T-helper 1 cell treated with Interleukin-12 subunit alpha and Interleukin-12 subunit beta and Interleukin-4 antibody, amounts not matched to agents 30 ng/mL and 1 ng/mL, for 36 hours (primary cell): ENCODE measurements around the gene MCTP1. TPM values are rescaled to one million over a fixed set of nuclear protein-coding genes. Genes with fewer than 3 reads are reported as not detected.
"Not testable (repeated sequence)": the region's sequence is repeated elsewhere in the genome, so short reads cannot be mapped to it uniquely, and the experiment has no call there.

Experiments
- intact Hi-C: fragments of 100-400 bp; cut with micrococcal nuclease; formaldehyde crosslinking; loops from one replicate; pipeline ENCODE4 v1.15.1; 2024
- total RNA-seq: library from RNA; stranded (reverse); gene quantifications from 2 replicates; pipeline ENCODE4 v1.2.3, GENCODE V29; 2022

MCTP1 gene
- total RNA-seq, 1 donor from 2014 or later, result 0.10 TPM

DNA sequence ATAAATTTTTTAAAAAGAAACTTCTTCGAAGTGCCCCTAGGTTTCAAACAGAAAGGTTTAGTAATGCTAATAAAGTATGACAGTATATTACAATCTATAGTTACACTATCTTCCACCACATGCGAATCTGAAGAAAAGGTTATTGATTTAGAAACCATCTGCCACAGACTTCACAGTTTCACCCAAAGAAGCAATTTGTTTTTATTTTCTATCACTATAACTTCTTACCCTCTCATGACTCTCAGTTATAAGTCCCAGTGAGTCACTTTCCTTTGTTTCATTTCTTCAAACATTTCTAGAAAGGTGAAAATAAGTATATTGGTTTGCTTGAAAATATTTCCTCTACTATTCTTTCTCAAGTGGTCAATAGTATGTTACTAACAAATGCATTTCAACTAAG is 93.6 kb downstream of the MCTP1 start:
- intact Hi-C loops, result no loop called here

DNA sequence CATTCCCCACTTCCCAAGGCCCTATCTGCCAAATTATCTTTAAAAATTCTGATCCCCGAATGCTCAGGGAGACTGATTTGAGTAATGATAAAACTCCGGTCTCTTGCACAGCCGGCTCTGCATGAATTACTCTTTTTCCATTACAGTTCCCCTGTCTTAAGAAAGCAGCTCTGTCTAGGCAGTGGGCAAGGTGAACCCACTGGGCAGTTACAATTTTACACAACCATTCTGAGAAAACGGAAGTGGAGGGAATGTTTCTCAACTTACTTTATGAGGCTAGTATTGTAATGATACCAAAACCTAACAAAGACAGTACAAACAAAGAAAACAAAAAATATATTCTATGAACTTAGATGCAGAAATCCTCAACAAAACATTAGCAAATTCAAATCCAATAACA is 100.0 kb downstream of the MCTP1 start:
- intact Hi-C loops, result no loop called here

DNA sequence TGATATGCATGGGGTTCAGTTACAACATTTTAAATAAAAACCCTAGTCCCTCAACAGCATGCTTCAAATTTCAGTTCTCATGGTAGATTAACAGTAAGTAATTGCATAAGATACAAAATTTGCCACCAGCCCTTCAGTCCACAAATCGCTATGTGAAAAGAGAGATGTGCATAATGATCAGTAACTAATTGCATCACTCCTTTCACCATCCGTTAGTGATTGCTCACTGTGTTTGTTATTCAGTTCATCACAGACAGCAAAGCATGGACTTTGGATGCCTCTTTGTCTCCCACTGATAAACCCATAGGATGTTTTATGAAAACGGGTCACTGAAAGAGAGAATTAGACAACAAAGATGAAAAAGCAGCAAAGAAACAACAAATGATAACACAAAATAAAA is 103.2 kb downstream of the MCTP1 start:
- intact Hi-C loops, result no loop called here

DNA sequence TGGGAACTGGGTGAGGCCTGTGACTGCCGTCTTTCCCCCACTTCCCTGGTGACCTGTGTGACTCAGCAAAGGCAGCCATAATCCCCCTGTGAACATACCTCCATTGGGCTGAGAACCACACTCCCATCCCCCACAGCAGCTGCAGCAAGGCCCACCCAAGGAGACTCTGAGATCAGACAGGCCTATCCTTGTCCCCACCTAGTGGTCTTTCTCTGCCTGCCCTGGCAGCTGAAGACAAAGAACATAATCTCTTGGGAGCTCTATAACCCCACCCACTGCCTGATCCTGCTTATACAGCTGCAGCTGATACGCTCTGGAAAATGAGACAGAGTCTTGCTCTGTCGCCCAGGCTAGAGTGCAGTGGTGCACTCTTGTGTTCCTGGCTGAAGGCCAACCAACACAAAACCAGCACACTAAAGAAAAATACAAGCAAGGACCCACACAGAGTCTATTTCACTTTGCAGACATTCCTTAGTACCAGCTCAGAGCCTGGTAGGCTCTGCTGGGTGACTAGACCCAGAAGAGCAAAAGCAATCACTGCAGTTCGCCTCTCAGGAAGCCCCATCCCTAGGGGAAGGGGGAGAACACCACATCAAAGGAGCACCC is 106.7 kb downstream of the MCTP1 start:
- intact Hi-C loops, result no loop called here

DNA sequence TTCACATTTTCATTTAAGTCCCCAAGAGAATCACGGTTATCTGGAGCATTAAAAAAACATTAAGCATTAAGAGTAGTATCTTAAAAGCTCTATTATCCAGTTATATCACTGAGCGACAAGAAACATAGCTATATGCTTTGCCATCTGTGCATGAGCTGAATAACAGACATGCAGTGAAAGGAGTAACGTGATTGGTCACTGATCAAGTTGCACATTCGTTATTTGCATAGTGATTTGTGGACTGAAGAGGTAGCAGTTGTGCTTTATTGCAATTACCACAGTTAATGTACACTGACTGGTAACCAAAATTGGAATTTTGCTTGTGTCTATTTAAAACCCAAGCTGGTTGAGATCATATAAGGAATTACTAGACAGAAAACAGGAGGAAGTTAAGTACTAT is 107.4 kb downstream of the MCTP1 start:
- intact Hi-C loops, result no loop called here

DNA sequence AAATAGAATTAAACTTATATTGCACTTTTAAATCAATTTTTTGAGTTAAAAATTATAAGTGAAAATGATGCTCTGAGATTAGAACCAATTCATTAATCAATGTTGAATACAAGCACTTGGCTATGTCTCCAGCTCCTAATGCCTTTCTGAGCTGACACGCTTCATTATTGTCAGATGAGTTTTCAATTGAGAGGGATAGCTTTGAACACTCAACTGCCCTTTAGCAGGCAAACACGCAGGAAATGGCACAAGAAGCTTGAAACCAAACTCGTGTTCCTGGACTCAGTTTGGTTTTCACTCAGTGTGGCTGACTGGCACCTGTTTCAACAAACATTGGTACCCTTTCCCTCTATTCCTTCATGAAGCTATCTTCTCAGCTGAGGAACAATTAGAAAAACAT is 109.8 kb downstream of the MCTP1 start:
- intact Hi-C loops, result no loop called here

DNA sequence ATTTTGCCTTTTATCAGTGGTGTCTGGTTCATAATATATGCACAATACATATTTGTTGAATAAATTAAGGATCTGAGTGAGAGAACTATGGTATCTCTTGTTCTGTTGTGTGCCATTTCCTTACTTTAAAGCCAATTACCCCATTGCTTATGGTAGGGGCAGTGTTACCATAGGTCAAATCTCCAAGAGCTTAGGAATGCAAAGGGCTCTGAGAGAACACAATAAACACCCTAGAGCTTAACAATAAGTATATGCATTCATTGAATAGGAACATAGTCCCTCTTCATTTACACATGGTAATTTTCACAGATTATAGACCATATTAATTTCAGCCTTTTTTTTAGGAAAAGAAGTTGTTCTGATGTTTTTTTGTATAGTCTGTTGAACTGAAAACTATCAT is 112.2 kb downstream of the MCTP1 start:
- intact Hi-C loops, result no loop called here

DNA sequence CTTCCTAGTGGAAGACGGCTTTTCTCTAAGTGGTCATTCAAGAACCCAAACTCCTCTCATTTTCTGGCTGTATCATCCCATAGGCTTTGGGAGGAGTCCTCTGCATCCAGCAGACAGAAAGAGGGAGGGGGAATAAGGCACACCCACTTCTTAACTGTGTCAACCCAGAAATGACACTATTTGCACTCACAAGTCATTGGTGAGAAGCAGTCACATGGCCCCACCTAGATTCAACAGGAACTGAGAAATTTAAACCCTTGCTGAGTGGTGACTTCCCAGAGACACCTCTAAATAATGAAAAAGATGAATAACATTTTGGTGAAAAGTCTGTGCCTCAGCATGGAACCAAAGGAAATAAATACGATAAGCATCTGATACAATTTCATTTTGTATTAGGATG is 120.0 kb downstream of the MCTP1 start:
- intact Hi-C loops, result no loop called here

DNA sequence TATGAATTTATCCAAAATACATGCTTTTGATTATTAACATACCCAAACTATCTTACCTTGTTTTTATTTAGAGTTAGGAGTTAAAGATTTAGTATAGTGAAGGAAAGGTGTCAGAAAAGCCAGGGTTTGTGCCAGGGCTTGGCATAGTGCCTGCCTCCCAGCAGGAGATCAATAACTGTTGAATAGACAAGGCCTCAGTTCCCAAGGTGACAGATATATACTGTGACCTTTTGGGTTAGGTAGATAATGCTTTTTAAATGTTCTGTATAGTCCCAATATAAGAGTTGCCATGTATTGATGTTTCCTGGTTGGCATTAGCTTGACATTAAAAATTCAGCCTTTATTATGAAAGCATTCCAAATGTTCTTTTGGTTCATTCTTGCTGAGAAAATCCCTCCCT is 121.8 kb downstream of the MCTP1 start:
- intact Hi-C loops, result no loop called here

DNA sequence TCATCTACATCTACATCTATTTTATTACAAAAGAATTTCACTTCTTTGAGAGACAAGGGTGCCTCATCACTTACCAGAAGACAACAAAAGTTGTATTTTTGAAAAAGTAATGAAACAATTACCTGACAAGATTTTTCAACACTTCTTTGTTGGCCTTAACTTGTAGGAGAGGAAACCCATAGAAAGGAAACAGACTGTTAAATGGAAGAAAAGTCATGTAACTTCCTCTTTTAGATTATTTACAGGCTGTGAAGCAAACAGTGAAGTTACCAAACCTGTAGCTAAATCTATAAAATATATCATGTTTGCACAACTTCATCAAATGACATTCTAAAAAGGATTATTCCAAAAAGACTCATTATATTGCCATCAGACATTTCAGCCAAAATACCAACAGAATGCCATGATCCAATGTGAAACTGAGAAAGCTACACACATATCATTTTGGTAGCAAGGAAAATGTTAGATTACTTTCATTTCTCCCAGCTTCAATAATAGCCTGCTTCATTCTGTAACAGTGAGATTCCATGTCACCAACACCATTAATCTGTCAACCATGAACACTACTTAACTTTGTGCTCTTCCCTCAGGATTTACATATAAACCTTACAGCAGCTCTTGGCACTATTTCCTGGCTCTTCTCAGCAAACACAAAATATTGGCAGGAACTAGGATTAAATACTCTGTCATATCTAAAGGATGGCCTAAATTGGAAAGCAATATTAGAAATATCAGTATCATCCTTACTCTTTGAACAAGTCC is 122.5 kb downstream of the MCTP1 start:
- intact Hi-C loops, result no loop called here

DNA sequence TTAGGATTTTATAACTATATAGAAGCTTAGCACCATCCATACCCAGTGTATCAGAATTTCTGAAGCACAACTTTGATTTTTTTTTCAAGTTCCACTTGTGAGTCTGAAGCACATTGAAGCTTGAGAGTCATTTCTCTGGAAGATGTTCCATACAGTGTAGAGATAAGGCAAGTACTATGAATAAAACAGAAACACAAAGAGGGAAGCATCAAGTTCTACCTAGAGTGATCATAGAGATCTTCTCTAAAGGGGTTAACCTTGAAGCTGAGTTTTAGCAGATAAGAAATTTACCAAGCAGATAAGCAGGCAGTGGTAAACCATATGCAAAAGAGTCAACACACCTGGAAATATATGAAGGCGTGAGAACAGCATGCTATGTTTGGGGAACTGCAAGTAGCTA is 125.3 kb downstream of the MCTP1 start:
- intact Hi-C loops, result no loop called here

DNA sequence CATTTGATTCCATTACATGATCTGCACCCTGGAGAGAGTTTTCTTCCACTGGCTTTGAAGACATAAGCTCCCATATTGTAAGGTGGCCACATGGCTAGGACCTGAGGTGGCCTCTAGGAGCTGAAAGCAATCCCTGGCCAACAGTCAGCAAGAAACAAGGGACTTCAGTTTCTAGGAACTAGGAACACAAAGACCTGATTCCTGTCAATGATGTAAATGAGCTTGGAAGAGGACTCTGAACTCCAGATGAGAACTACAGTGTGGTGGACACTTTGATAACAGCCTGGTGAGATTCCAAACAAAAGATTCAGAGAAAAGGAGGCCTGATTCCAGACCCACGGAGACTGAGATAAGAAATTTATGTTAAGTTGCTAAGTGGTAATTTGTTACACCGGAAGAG is 129.0 kb downstream of the MCTP1 start:
- intact Hi-C loops, result no loop called here

DNA sequence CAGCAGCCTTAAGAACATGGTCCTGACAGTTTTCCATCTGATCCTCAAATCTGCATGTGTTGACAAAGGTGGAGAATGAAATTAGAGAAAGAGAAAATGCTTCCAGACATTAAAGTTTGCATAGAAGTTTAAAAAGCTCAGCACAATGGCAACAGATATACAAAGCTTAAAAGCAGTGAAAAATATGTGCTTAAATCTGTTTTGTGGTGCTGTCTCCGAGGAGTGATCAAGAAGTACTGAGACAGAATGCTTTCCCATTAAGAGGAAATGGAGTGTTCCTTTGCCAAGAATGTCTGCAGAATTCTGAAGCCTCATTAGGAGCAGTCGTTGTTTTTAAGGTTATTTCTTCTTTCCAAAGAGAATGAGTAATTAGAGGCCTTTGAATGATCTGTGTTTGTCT is 131.4 kb downstream of the MCTP1 start:
- intact Hi-C loops, result no loop called here

DNA sequence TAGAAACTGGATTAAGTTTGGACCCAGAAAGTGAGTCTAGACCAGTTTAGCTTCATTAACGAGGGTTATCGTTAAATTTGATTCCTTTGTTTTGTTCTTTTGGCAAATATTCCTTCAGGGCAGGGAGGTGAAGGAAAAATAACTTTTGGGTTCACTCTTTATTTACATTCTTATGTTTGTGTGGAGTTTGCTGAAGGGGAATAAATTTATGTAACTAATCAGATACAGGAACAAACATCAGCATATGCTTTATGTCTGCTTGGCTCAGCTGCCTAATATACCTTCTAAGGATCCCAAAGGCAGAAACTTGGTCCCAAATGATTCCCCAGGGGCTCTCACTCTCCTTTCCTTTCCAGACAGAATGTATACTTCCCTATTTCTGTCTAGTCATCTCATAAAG is 132.4 kb downstream of the MCTP1 start:
- intact Hi-C loops, result no loop called here

DNA sequence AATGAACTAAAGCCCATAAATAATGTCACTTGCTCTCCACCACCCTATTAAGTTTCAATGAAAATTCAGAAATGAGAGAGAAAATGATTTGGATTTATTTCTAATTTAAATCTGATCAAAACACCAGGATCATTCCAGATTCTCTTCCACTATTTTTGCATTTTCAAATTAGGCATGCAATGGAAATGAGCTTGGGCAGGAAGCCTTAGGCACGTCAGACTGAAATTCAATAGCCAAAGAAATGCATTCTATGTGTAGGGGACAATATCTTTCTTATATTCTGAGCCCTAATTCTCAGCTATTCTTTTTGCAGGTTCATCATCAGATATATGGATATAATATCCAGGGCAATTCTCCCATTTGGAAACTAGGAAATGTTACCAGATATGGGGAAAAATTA is 132.8 kb downstream of the MCTP1 start:
- intact Hi-C loops, result no loop called here

DNA sequence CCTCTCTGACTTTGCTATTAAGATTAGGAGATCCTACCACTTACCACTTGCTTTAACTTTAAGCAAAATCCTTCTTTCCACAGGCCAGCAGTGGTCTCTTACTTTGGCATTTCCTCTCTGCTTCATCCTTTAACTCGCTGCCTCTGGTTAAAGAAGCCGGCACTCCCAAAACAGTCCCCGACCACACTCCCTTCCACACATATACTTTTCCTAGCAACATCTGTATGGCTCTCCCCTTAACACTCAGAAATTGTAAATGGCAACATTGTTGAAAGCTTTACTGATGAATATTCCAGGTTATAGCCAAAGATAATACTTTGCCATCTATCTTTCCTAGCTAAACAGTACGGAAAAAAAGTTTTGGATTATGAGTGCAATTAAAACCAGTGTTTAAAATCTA is 133.2 kb downstream of the MCTP1 start:
- intact Hi-C loops, result no loop called here

DNA sequence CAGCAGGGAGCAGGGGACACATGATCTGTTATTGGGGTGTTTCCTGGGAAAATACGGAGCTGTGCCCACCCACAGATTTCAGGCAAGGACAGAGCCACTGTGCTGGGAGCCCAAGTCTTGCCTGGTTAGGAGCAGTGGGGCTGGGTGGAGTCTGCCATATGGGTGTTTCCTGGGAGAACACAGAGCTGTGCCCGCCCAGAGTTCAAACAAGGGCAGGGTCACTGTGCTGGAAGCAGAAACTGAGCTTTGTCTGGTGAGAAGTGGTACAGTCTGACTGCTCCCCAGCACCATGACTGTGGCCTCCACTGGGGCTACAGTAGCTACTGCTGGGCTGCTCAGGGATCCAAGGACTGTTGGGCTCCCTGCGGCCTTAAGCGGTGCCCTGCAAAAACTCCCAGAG is 135.5 kb downstream of the MCTP1 start:
- intact Hi-C loops, result no loop called here

DNA sequence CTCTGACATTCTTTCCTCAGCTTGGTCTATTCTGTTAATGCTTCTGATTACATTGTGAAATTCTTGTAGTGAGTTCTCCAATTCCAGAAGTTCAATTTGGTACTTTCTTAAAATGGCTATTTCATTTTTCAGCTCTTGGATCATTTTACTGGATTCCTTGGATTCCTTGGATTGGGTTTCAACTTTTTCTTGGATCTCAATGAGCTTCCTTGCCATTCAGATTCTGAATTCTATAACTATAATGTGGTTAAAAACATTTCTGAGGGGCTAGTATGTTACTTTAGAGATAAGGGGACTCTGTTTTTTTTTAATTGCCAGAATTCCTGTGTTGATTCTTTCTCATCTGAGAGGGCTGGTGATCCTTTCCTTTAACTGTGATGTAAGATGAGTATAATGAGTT is 136.4 kb downstream of the MCTP1 start:
- intact Hi-C loops, result no loop called here

DNA sequence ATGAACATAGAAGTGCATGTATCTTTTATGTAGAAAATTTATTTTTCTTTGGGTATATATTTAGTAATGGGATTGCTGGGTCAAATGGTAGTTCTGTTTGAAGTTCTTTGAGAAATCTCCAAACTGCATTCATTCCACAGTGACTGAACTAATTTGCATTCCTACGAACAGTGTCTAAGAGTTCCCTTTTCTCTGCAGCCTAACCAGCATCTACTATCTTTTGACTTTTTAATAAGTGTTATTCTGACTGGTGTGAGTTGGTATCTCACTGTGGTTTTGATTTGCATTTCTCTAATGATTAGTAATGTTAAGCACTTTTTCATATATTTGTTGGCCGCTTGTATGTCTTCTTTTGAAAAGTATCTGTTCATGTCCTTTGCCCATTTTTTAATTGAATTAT is 141.0 kb downstream of the MCTP1 start:
- intact Hi-C loops, result not testable (repeated sequence)

DNA sequence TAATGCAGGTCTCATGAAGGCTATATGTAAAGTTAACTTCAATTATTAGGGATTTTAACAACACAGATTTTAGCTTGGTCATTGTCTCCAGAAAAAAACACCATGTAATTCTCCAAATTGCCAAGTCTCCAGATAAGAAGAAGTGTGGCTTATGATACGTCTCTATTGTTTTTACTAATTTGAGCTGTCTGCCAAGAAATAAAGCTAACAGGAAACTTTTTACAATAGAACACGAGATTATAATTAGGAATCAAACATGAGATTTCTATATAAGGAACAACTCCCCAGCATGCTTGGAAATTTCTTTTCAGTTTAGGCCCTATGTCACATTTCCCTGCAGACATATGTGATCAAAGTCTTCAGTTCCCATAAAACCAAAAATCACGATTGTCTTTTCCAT is 142.7 kb downstream of the MCTP1 start:
- intact Hi-C loops, result no loop called here

DNA sequence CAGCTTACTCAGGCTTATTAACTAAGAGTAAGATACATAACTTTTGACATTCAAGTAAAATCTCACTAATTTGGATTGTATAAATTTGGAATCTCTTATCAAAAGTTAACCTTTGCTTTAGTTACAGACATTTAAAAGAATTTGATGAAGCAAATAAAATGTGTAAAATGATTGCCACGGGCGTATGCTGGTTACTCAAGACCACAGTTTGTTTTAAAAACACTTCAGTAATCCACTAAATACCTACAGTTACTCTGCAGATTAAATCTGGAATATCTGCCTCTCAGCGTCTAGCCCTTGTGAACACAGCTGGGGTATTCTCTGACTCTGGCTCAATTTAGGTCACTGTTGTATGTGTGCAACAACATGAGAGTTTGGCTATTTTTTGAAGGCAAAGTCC is 143.8 kb downstream of the MCTP1 start:
- intact Hi-C loops, result no loop called here

DNA sequence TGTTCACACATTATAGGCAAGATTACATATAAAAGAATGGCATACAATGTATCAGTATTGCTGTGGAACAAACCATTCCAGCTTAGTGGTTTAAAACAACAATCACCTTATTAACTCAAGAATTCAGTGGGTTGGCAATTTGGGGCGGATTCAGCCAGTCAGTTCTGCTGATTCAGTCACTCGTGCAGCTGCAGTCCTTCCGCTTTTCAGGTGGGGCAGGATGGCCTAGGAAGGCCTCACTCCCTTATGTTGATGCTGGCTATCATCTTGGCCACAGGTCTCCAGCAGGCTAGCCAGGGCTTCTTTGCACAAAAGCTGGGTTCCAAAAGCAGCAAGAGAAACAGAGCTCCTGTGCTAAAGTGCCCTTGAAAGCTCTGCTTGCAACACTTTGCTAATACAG is 150.6 kb downstream of the MCTP1 start:
- intact Hi-C loops, result no loop called here

DNA sequence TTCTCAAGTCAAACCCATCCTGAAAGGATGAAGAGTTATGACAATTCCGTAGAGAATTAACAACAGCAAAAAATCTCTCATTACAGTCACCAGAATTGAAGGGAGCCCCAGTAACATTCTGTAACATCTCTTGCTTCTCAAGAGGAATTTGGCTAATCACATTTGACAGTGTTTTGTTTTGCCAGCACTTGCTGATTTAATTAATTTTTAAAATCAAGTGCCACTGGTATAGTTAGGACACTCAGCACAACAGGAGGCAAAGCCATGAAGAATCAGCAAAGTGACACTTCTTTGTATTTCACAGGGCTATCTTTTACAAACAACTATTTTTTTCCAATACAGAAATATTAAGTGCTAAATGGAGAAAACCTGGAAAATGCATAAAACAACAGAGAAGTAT is 152.8 kb downstream of the MCTP1 start:
- intact Hi-C loops, result no loop called here
